ENCODE results near the gene ADAMTS2. TPM values are rescaled to one million over a fixed set of nuclear protein-coding genes. Genes with fewer than 3 reads are reported as not detected.

ADAMTS2 gene
- total and polyA plus RNA-seq, 10 donors = 4.0 to 101 (median 47.5) TPM

GRCh38 chr5:179339081-179339480, 6.2 kb downstream of the ADAMTS2 start:
- Histone ChIP-seq H3K27me3 (replicated peaks in 1 of 7) (peaks cover 0 to 63% (median 20%) of the 10 kb centered on the region in 7 donors), H3K27ac (no peak overlapping the region), H3K4me3 (no peak overlapping the region), H3K9me3 (no peaks in the 10 kb centered on the region), H3K4me1 (peaks cover 6 to 32% (median 17%) of the 10 kb centered on the region in 6 donors), H3K36me3 (peaks cover 0 to 49% (median 0%) of the 10 kb centered on the region in 6 donors)
- 85 to 93% (median 86%) methylated on average over 3 to 5 of the region's 5 CpGs for WGBS, 5 donors
- intact Hi-C loops (cut with DNase I; ENCODE audit: low total_unique reads) = no loop called here
- TF ChIP-seq POLR2AphosphoS5 (IDR thresholded peaks at IDR 0.05) (no peak), POLR2A (IDR thresholded peaks at IDR 0.05) (no peak)
- TF ChIP-seq, protein P1, sequence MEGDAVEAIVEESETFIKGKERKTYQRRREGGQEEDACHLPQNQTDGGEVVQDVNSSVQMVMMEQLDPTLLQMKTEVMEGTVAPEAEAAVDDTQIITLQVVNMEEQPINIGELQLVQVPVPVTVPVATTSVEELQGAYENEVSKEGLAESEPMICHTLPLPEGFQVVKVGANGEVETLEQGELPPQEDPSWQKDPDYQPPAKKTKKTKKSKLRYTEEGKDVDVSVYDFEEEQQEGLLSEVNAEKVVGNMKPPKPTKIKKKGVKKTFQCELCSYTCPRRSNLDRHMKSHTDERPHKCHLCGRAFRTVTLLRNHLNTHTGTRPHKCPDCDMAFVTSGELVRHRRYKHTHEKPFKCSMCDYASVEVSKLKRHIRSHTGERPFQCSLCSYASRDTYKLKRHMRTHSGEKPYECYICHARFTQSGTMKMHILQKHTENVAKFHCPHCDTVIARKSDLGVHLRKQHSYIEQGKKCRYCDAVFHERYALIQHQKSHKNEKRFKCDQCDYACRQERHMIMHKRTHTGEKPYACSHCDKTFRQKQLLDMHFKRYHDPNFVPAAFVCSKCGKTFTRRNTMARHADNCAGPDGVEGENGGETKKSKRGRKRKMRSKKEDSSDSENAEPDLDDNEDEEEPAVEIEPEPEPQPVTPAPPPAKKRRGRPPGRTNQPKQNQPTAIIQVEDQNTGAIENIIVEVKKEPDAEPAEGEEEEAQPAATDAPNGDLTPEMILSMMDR (IDR thresholded peaks at IDR 0.05 in 8 of 11, conservative IDR thresholded peaks at IDR 0.05 in 3 of 11) = no peak
- no peak for DNase-seq

DNA sequence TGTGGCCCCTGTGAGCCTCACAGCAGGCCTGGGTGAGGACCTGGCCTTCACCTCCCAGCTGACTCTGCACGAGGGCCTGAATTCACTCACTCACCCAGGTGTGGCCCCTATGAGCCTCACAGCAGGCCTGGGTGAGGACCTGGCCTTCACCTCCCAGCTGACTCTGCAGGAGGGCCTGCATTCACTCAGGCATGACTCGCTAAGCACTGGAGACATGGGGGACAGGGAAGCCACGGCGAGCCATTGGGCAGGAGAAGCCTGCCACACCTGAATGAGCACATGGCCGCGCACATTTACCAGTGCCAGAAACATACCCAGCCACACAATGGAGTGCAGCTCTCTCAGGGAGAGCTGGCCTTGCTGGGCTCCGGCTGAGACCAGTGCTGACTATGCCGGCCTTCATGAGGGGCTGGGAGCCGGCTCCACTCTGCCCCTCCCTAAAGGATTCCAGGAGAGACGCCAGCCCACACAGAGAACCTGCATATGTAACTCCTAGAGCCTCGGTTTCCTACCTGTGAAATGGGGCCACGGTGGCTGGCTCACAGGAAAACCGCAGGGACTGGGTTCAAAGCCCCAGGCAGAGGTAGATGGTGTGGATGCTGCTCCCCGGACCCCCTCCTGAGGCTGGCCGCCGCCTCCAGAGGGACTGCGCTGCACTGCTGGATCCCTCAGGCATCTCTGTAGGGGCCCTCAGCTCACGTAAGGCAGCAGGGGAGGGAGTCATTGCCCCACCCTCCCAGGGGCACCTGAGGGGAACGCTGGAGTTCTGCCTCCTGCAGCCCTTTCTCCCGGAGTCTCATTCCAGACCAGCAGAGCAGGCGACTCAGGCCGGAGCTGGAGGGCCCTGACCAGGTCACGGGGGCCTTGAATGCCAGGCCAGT, 7.2 kb downstream of the ADAMTS2 start:
- TF ChIP-seq POLR2AphosphoS5 (IDR thresholded peaks at IDR 0.05) = peak in 1 of 3 donors; percentile 6
- TF ChIP-seq, protein P1 (IDR thresholded peaks at IDR 0.05 in 8 of 11, conservative IDR thresholded peaks at IDR 0.05 in 3 of 11) = no peak
- DNase-seq = peak; percentile 57

GRCh38 chr5:179336871-179337795, 8.1 kb downstream of the ADAMTS2 start:
- Histone ChIP-seq H3K4me3 (no peak overlapping the region), H3K4me1 (peaks cover 0 to 23% (median 3%) of the 10 kb centered on the region in 6 donors), H3K27ac (no peak overlapping the region), H3K27me3 (replicated peaks in 1 of 7) (peaks cover 0 to 55% (median under 1%) of the 10 kb centered on the region in 7 donors), H3K36me3 (peaks cover 0 to 49% (median 0%) of the 10 kb centered on the region in 6 donors), H3K9me3 (no peaks in the 10 kb centered on the region)
- TF ChIP-seq POLR2AphosphoS5 (IDR thresholded peaks at IDR 0.05) (peak in 1 of 3 donors; percentile 17), POLR2A (IDR thresholded peaks at IDR 0.05) (no peak)
- TF ChIP-seq, protein P1 (IDR thresholded peaks at IDR 0.05 in 8 of 11, conservative IDR thresholded peaks at IDR 0.05 in 3 of 11) = no peak
- WGBS, 5 donors = 82 to 90% (median 86%) methylated on average over 18 to 25 of the region's 25 CpGs
- intact Hi-C loops (cut with DNase I; ENCODE audit: low total_unique reads) = no loop called here
- peak; percentile 61 for DNase-seq

More for the DNA sequence above, 7.2 kb downstream of the ADAMTS2 start:
- H3K27ac ChIP-seq = no peak overlapping the region
- H3K4me3 ChIP-seq = no peak overlapping the region
- H3K4me1 ChIP-seq = peaks cover 0 to 23% (median 7%) of the 10 kb centered on the region in 6 donors
- H3K9me3 ChIP-seq = no peaks in the 10 kb centered on the region
- peaks cover 0 to 49% (median 0%) of the 10 kb centered on the region in 6 donors for H3K36me3 ChIP-seq
- 77 to 100% (median 86%) methylated on average over 7 to 23 of the region's 23 CpGs for WGBS, 5 donors
- H3K27me3 ChIP-seq (replicated peaks in 1 of 7) = peaks cover 0 to 58% (median 9%) of the 10 kb centered on the region in 7 donors
- intact Hi-C loops (cut with DNase I; ENCODE audit: low total_unique reads) = no loop called here
